Loucy (cell line): ENCODE data around the gene SERPINB8.
"Not testable (repeated sequence)": the region's sequence is repeated elsewhere in the genome, so short reads cannot be mapped to it uniquely, and the experiment has no call there.

Experiments
- H2AFZ ChIP-seq: fragments of 200-600 bp; sonication (generic); 2 replicates; pipeline ENCODE4 v1.6.0; 2016; ENCODE audit warnings: antibody characterized with exemption, mild to moderate bottlenecking, low read length, moderate library complexity
- H3F3A ChIP-seq: fragments of 200-600 bp; 2 replicates; pipeline ENCODE4 v1.6.0; 2016; ENCODE audit warnings: antibody characterized with exemption, low read depth, mild to moderate bottlenecking
- H3K27me3 ChIP-seq: fragments of 200-600 bp; sonication (generic); 2 replicates; pipeline ENCODE4 v1.6.1; 2014; ENCODE audit warnings: low read length, mild to moderate bottlenecking; ENCODE audit not compliant: insufficient read depth, poor library complexity, severe bottlenecking
- H3K36me3 ChIP-seq: fragments of 200-600 bp; sonication (generic); 2 replicates; pipeline ENCODE4 v1.6.1; 2016; ENCODE audit warnings: low read length; ENCODE audit not compliant: insufficient read depth
- H3K4me1 ChIP-seq: fragments of 200-600 bp; sonication (generic); 2 replicates; pipeline ENCODE4 v1.5.1; 2014; ENCODE audit warnings: low read length, mild to moderate bottlenecking; ENCODE audit not compliant: insufficient read depth, poor library complexity, severe bottlenecking
- H3K4me2 ChIP-seq: fragments of 200-600 bp; sonication (generic); 2 replicates; pipeline ENCODE4 v1.6.0; 2014; ENCODE audit warnings: antibody characterized with exemption, low read length, low read depth, mild to moderate bottlenecking; ENCODE audit not compliant: poor library complexity, severe bottlenecking
- H3K4me3 ChIP-seq: fragments of 200-600 bp; sonication (generic); 2 replicates; pipeline ENCODE4 v1.5.1; 2014; ENCODE audit warnings: low read length, mild to moderate bottlenecking, mixed read lengths; ENCODE audit not compliant: poor library complexity, severe bottlenecking
- H3K79me2 ChIP-seq: fragments of 200-600 bp; sonication (generic); 2 replicates; pipeline ENCODE4 v1.6.1; 2014; ENCODE audit warnings: low read length; ENCODE audit not compliant: insufficient read depth
- H3K9ac ChIP-seq: fragments of 200-600 bp; sonication (generic); 2 replicates; pipeline ENCODE4 v1.6.0; 2014; ENCODE audit warnings: mild to moderate bottlenecking, low read depth, low read length, moderate library complexity; ENCODE audit not compliant: poor library complexity, severe bottlenecking
- H3K9me2 ChIP-seq: fragments of 200-600 bp; sonication (generic); replicated peaks from 2 replicates; pipeline ENCODE4 v1.6.1; 2016; ENCODE audit warnings: low read depth, low read length, mixed read lengths
- H3K9me3 ChIP-seq: fragments of 200-600 bp; sonication (generic); 2 replicates; pipeline ENCODE4 v1.6.1; 2014; ENCODE audit warnings: mild to moderate bottlenecking, antibody characterized with exemption, low read length, low read depth; ENCODE audit not compliant: insufficient read depth
- H4K20me1 ChIP-seq: fragments of 200-600 bp; sonication (generic); 2 replicates; pipeline ENCODE4 v1.6.0; 2014; ENCODE audit warnings: antibody characterized with exemption, low read length, mild to moderate bottlenecking; ENCODE audit not compliant: insufficient read depth, poor library complexity, severe bottlenecking
- CTCF ChIP-seq: fragments of 200-600 bp; sonication (generic); conservative IDR thresholded peaks from 2 replicates; pipeline ENCODE4 v1.5.1; 2014; ENCODE audit warnings: mild to moderate bottlenecking, antibody characterized with exemption, low read length
- EZH2phosphoT487 ChIP-seq: fragments of 200-600 bp; IDR thresholded peaks from 2 replicates; pipeline ENCODE4 v1.6.1; 2018; ENCODE audit warnings: antibody characterized with exemption, mild to moderate bottlenecking, moderate library complexity, borderline replicate concordance

SERPINB8 gene

GRCh38 chr18:63928331-63928730 is 41.5 kb upstream of the SERPINB8 start:
- Histone ChIP-seq H3K9ac (no peak overlapping the region), H3K36me3 (no peaks in the 10 kb centered on the region), H3K79me2 (no peaks in the 10 kb centered on the region), H2AFZ (no peak overlapping the region), H3F3A (no peaks in the 10 kb centered on the region), H4K20me1 (no peaks in the 10 kb centered on the region), H3K4me2 (no peak overlapping the region), H3K4me3 (no peak overlapping the region), H3K9me3 (no peaks in the 10 kb centered on the region), H3K4me1 (no peaks in the 10 kb centered on the region), H3K27me3 (no peaks in the 10 kb centered on the region), H3K9me2 (no peaks in the 10 kb centered on the region)
- no peak for TF ChIP-seq CTCF
- TF ChIP-seq EZH2phosphoT487, result no peak

GRCh38 chr18:63929369-63929768 is 40.5 kb upstream of the SERPINB8 start:
- H2AFZ ChIP-seq, H3K27me3 ChIP-seq, H4K20me1 ChIP-seq, H3K9me3 ChIP-seq, H3K4me2 ChIP-seq, H3K4me3 ChIP-seq, H3K36me3 ChIP-seq, H3K9ac ChIP-seq, H3F3A ChIP-seq, H3K79me2 ChIP-seq, H3K9me2 ChIP-seq, H3K4me1 ChIP-seq: not testable (repeated sequence)

GRCh38 chr18:63930773-63931354 is 39.0 kb upstream of the SERPINB8 start:
- Histone ChIP-seq H3K4me1 (no peaks in the 10 kb centered on the region), H3K9ac (no peak overlapping the region), H4K20me1 (no peaks in the 10 kb centered on the region), H3K9me2 (no peaks in the 10 kb centered on the region), H2AFZ (no peak overlapping the region), H3K36me3 (no peaks in the 10 kb centered on the region), H3K79me2 (no peaks in the 10 kb centered on the region), H3K9me3 (no peaks in the 10 kb centered on the region), H3F3A (no peaks in the 10 kb centered on the region), H3K4me2 (no peak overlapping the region), H3K4me3 (no peak overlapping the region), H3K27me3 (no peaks in the 10 kb centered on the region)
- TF ChIP-seq CTCF (no peak), EZH2phosphoT487 (no peak)

- no peak overlapping the region for H2AFZ ChIP-seq
- H3K27me3 ChIP-seq, result no peaks in the 10 kb centered on the region
- no peak overlapping the region for H3K4me3 ChIP-seq
Observed at GRCh38 chr18:63936156-63936931, 33.5 kb upstream of the SERPINB8 start.

More at GRCh38 chr18:63936156-63936931, 33.5 kb upstream of the SERPINB8 start:
- H3K36me3 ChIP-seq, result no peaks in the 10 kb centered on the region
- H3K79me2 ChIP-seq, result no peaks in the 10 kb centered on the region
- TF ChIP-seq EZH2phosphoT487 (no peak), CTCF (no peak)
- no peaks in the 10 kb centered on the region for H3F3A ChIP-seq
- no peaks in the 10 kb centered on the region for H4K20me1 ChIP-seq
- H3K9me2 ChIP-seq, result no peaks in the 10 kb centered on the region
- no peak overlapping the region for H3K4me2 ChIP-seq
- H3K9me3 ChIP-seq, result no peaks in the 10 kb centered on the region
- H3K9ac ChIP-seq, result no peak overlapping the region
- no peaks in the 10 kb centered on the region for H3K4me1 ChIP-seq
